ENCODE measurements around the gene CHCHD6. TPM values are rescaled to one million over a fixed set of nuclear protein-coding genes. Genes with fewer than 3 reads are reported as not detected.

CHCHD6 gene
- total and polyA plus RNA-seq, 2 experiments from 2014 or later: 15.8 to 21.4 TPM

DNA sequence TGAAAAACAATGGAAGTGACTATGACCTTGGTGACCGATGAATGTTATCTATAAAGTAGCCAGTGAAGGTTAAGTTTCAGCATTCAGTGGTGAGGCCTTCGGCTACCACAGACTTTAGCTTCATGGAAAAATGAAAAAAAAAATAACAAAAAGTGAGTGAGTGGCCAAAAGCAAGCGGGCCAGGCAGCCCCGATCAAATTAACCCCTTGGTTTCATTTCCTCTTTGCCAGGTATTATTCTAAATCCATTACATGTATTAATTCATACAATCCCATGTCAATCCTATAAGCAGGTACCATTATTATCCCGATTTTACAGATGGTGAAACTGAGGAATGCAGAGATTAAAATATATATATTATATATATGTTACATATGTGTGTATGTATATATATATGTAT lies 21.0 kb upstream of the CHCHD6 start:
- WGBS, 2 experiments (ENCODE audit: low coverage in 1 of 2, low lambda C conversion rate in 2 of 2, missing lambda C conversion rate in 2 of 2): 65% methylated on average over 5 of the region's 5 CpGs
- H3K27me3 ChIP-seq (replicated peaks; ENCODE audit: insufficient read depth): peaks cover 3% of the 10 kb centered on the region
- DNase-seq: no peak
- no peak for TF ChIP-seq EZH2phosphoT487 (IDR thresholded peaks at IDR 0.05; ENCODE audit: insufficient read depth, low read depth)
- TF ChIP-seq EZH2 (IDR thresholded peaks at IDR 0.05; ENCODE audit: insufficient read depth, poor library complexity, severe bottlenecking): no peak
- no peaks in the 10 kb centered on the region for H3K9me2 ChIP-seq (ENCODE audit: insufficient read depth)
- no peaks in the 10 kb centered on the region for H4K20me1 ChIP-seq (ENCODE audit: insufficient read depth)
- no peaks in the 10 kb centered on the region for H3K4me1 ChIP-seq (ENCODE audit: insufficient read depth)
- peaks cover 16% of the 10 kb centered on the region; the same call in 1 of the 2 replicates for H3F3A ChIP-seq (ENCODE audit: insufficient read depth)
- no peak overlapping the region for H3K27ac ChIP-seq
- in situ Hi-C loops (cut with MboI): no loop called here
- no peaks in the 10 kb centered on the region for H3K36me3 ChIP-seq (ENCODE audit: low read depth)
- no peak overlapping the region for H3K4me2 ChIP-seq (ENCODE audit: unreplicated experiment)
- H3K9ac ChIP-seq: no peak overlapping the region
- H3K9me3 ChIP-seq (ENCODE audit: low read depth): no peaks in the 10 kb centered on the region
- no peak overlapping the region for H3K4me3 ChIP-seq
- no peaks in the 10 kb centered on the region for H3K79me2 ChIP-seq (ENCODE audit: insufficient read depth)
- no peak overlapping the region for H2AFZ ChIP-seq

DNA sequence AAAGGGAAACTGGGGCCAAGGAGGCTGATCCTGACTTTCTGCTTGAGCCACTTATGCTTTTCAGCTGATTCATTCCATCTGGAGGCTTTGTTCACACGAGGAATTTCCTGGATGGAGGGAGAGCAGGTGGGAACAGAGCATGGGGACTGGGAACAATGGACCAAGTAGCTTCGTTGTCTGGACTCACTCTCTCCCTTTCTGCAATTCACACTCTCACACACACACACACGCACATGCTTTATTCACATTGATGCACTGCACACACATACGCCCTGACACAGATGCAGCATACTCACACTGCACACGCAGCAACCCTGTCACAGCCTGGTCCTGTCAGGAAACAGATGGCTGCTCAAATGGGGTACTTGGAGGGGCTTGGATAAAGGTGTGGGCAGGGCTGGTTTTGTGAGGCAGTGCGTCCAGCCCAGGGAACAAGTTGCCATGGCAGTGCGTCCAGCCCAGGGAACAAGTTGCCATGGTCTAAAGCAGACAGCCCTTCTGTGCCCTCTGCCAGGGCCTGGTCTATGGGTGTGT lies 19.8 kb upstream of the CHCHD6 start:
- Histone ChIP-seq H3K4me2 (ENCODE audit: unreplicated experiment) (no peak overlapping the region), H4K20me1 (ENCODE audit: insufficient read depth) (no peaks in the 10 kb centered on the region), H3K9me2 (ENCODE audit: insufficient read depth) (no peaks in the 10 kb centered on the region), H3K4me3 (no peak overlapping the region), H3K9ac (no peak overlapping the region), H3K27me3 (replicated peaks; ENCODE audit: insufficient read depth) (peaks cover 11% of the 10 kb centered on the region), H3K27ac (no peak overlapping the region), H3K79me2 (ENCODE audit: insufficient read depth) (no peaks in the 10 kb centered on the region), H2AFZ (no peak overlapping the region), H3F3A (ENCODE audit: insufficient read depth) (peaks cover 16% of the 10 kb centered on the region; the same call in 1 of the 2 replicates), H3K9me3 (ENCODE audit: low read depth) (no peaks in the 10 kb centered on the region), H3K36me3 (ENCODE audit: low read depth) (no peaks in the 10 kb centered on the region), H3K4me1 (ENCODE audit: insufficient read depth) (no peaks in the 10 kb centered on the region)
- DNase-seq: peak; percentile 50
- TF ChIP-seq EZH2 (IDR thresholded peaks at IDR 0.05; ENCODE audit: insufficient read depth, poor library complexity, severe bottlenecking) (no peak), EZH2phosphoT487 (IDR thresholded peaks at IDR 0.05; ENCODE audit: insufficient read depth, low read depth) (no peak)
- in situ Hi-C loops (cut with MboI): no loop called here
- 42 to 44% methylated on average over 7 of the region's 7 CpGs for WGBS, 2 experiments (ENCODE audit: low coverage in 1 of 2, low lambda C conversion rate in 2 of 2, missing lambda C conversion rate in 2 of 2)

DNA sequence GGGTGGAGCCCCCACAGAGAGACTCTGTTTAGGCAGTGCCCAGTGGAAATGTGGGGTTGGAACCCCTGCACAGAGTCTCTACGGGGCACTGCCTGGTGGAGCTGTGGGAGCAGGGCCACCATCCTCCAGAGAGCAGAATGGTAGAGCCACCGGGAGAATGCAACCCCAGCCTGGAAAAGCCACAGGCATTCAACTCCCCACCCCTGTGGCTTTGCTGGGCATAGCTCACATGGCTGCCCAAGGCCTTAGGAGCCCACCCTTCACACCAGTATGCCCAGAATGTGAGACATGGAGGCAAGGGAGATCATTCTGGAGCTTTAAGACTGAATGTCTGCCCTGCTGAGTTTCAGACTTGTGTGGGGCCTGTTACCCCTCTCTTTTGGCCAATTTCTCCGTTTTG lies 19.0 kb upstream of the CHCHD6 start:
- Histone ChIP-seq H3K36me3 (ENCODE audit: low read depth) (no peaks in the 10 kb centered on the region), H3K27ac (no peak overlapping the region), H3K79me2 (ENCODE audit: insufficient read depth) (no peaks in the 10 kb centered on the region), H3K4me3 (no peak overlapping the region), H3K9me3 (ENCODE audit: low read depth) (no peaks in the 10 kb centered on the region), H3F3A (ENCODE audit: insufficient read depth) (peaks cover 12% of the 10 kb centered on the region; the same call in 1 of the 2 replicates), H3K4me1 (ENCODE audit: insufficient read depth) (no peaks in the 10 kb centered on the region), H3K4me2 (ENCODE audit: unreplicated experiment) (no peak overlapping the region), H4K20me1 (ENCODE audit: insufficient read depth) (no peaks in the 10 kb centered on the region), H3K9me2 (ENCODE audit: insufficient read depth) (no peaks in the 10 kb centered on the region), H2AFZ (no peak overlapping the region), H3K9ac (no peak overlapping the region), H3K27me3 (replicated peaks; ENCODE audit: insufficient read depth) (peaks cover 11% of the 10 kb centered on the region)
- in situ Hi-C loops (cut with MboI): no loop called here
- TF ChIP-seq EZH2phosphoT487 (IDR thresholded peaks at IDR 0.05; ENCODE audit: insufficient read depth, low read depth) (no peak), EZH2 (IDR thresholded peaks at IDR 0.05; ENCODE audit: insufficient read depth, poor library complexity, severe bottlenecking) (no peak)
- DNase-seq: peak; percentile 26
- 56 to 70% methylated on average over 3 of the region's 3 CpGs for WGBS, 2 experiments (ENCODE audit: low coverage in 1 of 2, low lambda C conversion rate in 2 of 2, missing lambda C conversion rate in 2 of 2)

DNA sequence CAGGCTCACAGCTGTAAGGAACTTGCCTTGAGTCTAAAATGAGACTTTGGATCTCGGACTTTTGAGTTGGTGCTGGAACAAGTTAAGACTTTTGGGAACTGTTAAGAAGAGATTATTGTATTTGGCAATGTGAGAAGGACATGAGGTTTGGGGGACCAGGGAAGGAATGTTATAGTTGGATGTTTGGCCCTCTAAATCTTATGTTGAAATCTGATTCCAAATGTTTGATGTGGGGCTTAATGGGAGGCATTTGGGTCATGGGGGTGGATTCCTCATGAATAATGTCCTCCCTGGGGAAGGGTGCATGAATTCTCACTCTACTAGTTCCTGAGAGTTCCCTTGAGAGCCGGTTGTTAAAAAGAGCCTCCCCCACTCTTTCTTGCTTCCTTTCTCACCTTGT lies 18.5 kb upstream of the CHCHD6 start:
- no peaks in the 10 kb centered on the region for H3K9me3 ChIP-seq (ENCODE audit: low read depth)
- H3K9ac ChIP-seq: no peak overlapping the region
- 49 to 51% methylated on average over 2 of the region's 2 CpGs for WGBS, 2 experiments (ENCODE audit: low coverage in 1 of 2, low lambda C conversion rate in 2 of 2, missing lambda C conversion rate in 2 of 2)
- no peak overlapping the region for H3K27ac ChIP-seq
- peaks cover 11% of the 10 kb centered on the region for H3K27me3 ChIP-seq (replicated peaks; ENCODE audit: insufficient read depth)
- no peaks in the 10 kb centered on the region for H3K36me3 ChIP-seq (ENCODE audit: low read depth)
- no peak overlapping the region for H2AFZ ChIP-seq
- no peak for DNase-seq
- no peaks in the 10 kb centered on the region for H3K9me2 ChIP-seq (ENCODE audit: insufficient read depth)
- in situ Hi-C loops (cut with MboI): no loop called here
- H3K4me1 ChIP-seq (ENCODE audit: insufficient read depth): no peaks in the 10 kb centered on the region
- H3K4me2 ChIP-seq (ENCODE audit: unreplicated experiment): no peak overlapping the region
- peaks cover 7% of the 10 kb centered on the region; the same call in 1 of the 2 replicates for H3F3A ChIP-seq (ENCODE audit: insufficient read depth)
- no peaks in the 10 kb centered on the region for H4K20me1 ChIP-seq (ENCODE audit: insufficient read depth)
- H3K79me2 ChIP-seq (ENCODE audit: insufficient read depth): no peaks in the 10 kb centered on the region
- TF ChIP-seq EZH2 (IDR thresholded peaks at IDR 0.05; ENCODE audit: insufficient read depth, poor library complexity, severe bottlenecking): no peak
- no peak for TF ChIP-seq EZH2phosphoT487 (IDR thresholded peaks at IDR 0.05; ENCODE audit: insufficient read depth, low read depth)
- H3K4me3 ChIP-seq: no peak overlapping the region
